GM18517 (cell line): ENCODE measurements around the gene PRPF6.

Experiments used
- ATAC-seq: cut with Tn5 transposase; IDR thresholded peaks from one replicate; pipeline ENCODE4 v1.9.1; 2021; ENCODE audit warnings: mild to moderate bottlenecking, moderate library complexity; ENCODE audit not compliant: unreplicated experiment

PRPF6 gene

GRCh38 chr20:64057628-64058498 is 76.9 kb downstream of the PRPF6 start:
- no peak for ATAC-seq

GRCh38 chr20:64058536-64058935 is 77.6 kb downstream of the PRPF6 start:
- ATAC-seq, result no peak

- no peak for ATAC-seq
These were observed 81.3 kb downstream of the PRPF6 start for GRCh38 chr20:64062276-64062595.

- peak; percentile 72 for ATAC-seq
These were observed 81.9 kb downstream of the PRPF6 start, which contains the start of gene TCEA2 for GRCh38 chr20:64062596-64063388. TCEA2 (plus strand) TSS chr20:64063198; CDS start chr20:64063313, 115 bp downstream.

- ATAC-seq, result no peak
These were observed 82.6 kb downstream of the PRPF6 start for GRCh38 chr20:64063389-64064144.

GRCh38 chr20:64064145-64064698 is 83.3 kb downstream of the PRPF6 start:
- no peak for ATAC-seq

- no peak for ATAC-seq
These were observed 84.4 kb downstream of the PRPF6 start for GRCh38 chr20:64065062-64065973.

- peak; percentile 42 for ATAC-seq
These were observed 85.0 kb downstream of the PRPF6 start for GRCh38 chr20:64065974-64066343.

GRCh38 chr20:64067005-64067632 is 86.2 kb downstream of the PRPF6 start:
- ATAC-seq, result no peak

- no peak for ATAC-seq
These were observed 86.9 kb downstream of the PRPF6 start for GRCh38 chr20:64067733-64068307.

GRCh38 chr20:64068386-64069208 is 87.7 kb downstream of the PRPF6 start:
- no peak for ATAC-seq

- ATAC-seq, result no peak
These were observed 88.3 kb downstream of the PRPF6 start for GRCh38 chr20:64069209-64069613.

- no peak for ATAC-seq
These were observed 88.8 kb downstream of the PRPF6 start for GRCh38 chr20:64069614-64070243.

GRCh38 chr20:64070244-64070993 is 89.5 kb downstream of the PRPF6 start:
- no peak for ATAC-seq

GRCh38 chr20:64071341-64072332 is 90.7 kb downstream of the PRPF6 start:
- ATAC-seq, result no peak

- no peak for ATAC-seq
These were observed 91.6 kb downstream of the PRPF6 start for GRCh38 chr20:64072498-64073063.
